ENCODE measurements around the gene SHISA7. TPM values are rescaled to one million over a fixed set of nuclear protein-coding genes. Genes with fewer than 3 reads are reported as not detected.

Gene SHISA7
- total and polyA plus RNA-seq, 7 donors, result 0.04 to 0.41 (median 0.32) TPM; not detected in 3

DNA sequence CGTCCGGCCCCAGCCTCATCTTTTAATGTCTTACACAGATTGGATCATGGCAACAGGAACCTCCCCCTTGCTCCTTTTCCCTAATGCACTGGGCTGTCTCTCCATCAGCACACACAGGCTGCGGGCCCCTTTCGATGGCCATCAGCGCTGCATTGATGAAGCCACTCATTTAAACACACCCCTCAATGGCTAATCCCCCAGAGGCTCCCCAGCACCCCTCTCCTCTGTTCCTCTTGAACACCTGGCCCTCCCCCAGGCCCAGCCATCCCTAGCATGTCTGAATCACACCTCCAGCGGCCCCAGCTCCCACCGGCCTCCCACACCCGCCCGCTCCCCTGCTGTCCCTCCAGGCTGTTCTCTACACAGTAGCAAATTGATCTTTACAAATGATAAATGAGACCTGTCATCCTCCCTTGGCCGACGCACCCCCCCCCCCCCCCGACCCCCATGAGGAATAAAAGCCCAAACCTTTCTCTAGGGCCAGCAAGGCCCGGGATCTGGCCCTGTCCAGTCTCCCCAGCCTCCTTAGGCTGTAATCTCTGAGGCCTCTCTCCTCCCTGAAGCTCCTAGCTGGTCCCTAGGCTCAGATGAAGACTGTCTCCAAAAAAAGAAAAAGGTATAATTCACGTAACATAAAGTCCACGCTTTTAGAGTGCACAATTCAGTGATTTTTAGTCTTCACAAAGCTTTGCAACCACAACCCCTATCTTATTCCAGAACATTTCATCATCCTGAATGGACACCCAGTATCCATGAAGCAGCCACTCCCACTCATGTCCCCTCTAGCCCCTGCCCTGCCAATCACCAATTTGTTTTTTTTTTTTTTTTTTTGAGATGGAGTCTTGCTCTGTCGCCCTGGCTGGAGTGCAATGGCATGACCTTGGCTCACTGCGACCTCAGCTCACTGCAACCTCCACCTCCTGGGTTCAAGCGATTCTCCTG, 50.0 kb downstream of the SHISA7 start:
- Histone ChIP-seq H3K4me3 (no peak overlapping the region), H3K27ac (no peak overlapping the region), H3K9me3 (no peaks in the 10 kb centered on the region), H3K36me3 (peaks cover 9 to 30% (median 9%) of the 10 kb centered on the region in 4 donors), H3K4me1 (peaks cover 0 to 23% (median 20%) of the 10 kb centered on the region in 4 donors), H3K27me3 (no peaks in the 10 kb centered on the region)
- TF ChIP-seq EP300 (IDR thresholded peaks at IDR 0.05), result no peak
- no peak for TF ChIP-seq POLR2AphosphoS5 (IDR thresholded peaks at IDR 0.05)
- TF ChIP-seq CTCF (IDR thresholded peaks at IDR 0.05), result no peak
- no peak for TF ChIP-seq POLR2A (IDR thresholded peaks at IDR 0.05)
- 79 to 88% methylated on average over 18 of the region's 18 CpGs for WGBS, 2 donors
- DNase-seq, result no peak
- intact Hi-C loops (cut with DNase I), result no loop called here

DNA sequence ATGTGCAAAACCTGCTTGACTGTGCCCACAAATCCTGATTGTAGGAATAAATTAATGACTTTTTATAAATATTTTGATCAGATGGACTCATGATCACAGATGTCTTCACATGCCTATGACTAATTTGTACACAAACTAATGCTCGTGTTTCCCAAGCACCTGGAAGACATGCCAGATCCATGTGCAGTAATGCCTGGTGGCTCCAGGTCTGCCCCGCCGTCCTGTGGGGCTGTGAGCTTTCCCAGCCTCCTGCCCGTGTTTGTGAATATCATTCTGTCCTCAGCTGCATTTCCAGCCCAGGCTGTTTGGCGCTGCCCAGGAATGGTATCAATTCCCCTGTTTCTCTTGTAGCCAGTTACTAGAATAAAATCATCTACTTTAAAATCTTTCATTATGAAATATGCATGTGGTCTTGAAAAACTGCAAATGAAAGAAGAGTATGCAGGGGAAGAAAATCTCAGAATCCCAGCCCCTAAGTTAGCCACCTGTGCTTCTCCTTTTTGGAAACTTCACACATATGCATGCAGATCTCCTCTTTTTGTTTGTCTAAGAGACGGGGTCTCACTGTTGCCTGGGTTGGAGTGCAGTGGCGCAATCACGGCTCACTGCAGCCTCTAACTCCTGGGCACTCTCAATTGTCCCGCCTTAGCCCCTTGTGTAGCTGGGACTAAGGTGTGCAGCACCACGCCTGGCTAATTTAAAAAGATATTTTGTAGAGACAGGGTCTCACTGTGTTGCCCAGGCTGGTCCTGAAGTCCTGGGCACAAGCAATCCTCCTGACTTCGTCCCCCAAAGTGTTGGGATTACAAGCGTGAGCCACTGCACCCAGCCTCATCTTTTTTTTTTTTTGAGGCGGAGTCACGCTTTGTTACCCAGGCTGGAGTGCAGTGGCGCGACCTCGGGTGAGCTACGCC, 51.1 kb downstream of the SHISA7 start:
- no peak for DNase-seq
- Histone ChIP-seq H3K4me3 (no peak overlapping the region), H3K4me1 (peaks cover 0 to 34% (median 31%) of the 10 kb centered on the region in 4 donors), H3K9me3 (no peaks in the 10 kb centered on the region), H3K27me3 (no peaks in the 10 kb centered on the region), H3K36me3 (peaks cover 16 to 38% (median 18%) of the 10 kb centered on the region in 4 donors), H3K27ac (no peak overlapping the region)
- WGBS, 2 donors, result 85 to 87% methylated on average over 18 of the region's 18 CpGs
- no peak for TF ChIP-seq POLR2AphosphoS5 (IDR thresholded peaks at IDR 0.05)
- TF ChIP-seq EP300 (IDR thresholded peaks at IDR 0.05), result no peak
- intact Hi-C loops (cut with DNase I), result no loop called here

GRCh38 chr19:55391191-55391670, 51.9 kb downstream of the SHISA7 start:
- no peak for TF ChIP-seq CTCF (IDR thresholded peaks at IDR 0.05)
- no peak for TF ChIP-seq POLR2AphosphoS5 (IDR thresholded peaks at IDR 0.05)
- TF ChIP-seq EP300 (IDR thresholded peaks at IDR 0.05), result no peak
- TF ChIP-seq POLR2A (IDR thresholded peaks at IDR 0.05), result no peak
- Histone ChIP-seq H3K27ac (peak overlapping the region in 1 of 4 donors; percentile 11), H3K36me3 (peaks cover 17 to 38% (median 18%) of the 10 kb centered on the region in 4 donors), H3K9me3 (no peaks in the 10 kb centered on the region), H3K27me3 (no peaks in the 10 kb centered on the region), H3K4me3 (no peak overlapping the region), H3K4me1 (peaks cover 0 to 42% (median 37%) of the 10 kb centered on the region in 4 donors)
- 84 to 86% methylated on average over 12 of the region's 12 CpGs for WGBS, 2 donors
- no peak for DNase-seq
- intact Hi-C loops (cut with DNase I), result no loop called here

DNA sequence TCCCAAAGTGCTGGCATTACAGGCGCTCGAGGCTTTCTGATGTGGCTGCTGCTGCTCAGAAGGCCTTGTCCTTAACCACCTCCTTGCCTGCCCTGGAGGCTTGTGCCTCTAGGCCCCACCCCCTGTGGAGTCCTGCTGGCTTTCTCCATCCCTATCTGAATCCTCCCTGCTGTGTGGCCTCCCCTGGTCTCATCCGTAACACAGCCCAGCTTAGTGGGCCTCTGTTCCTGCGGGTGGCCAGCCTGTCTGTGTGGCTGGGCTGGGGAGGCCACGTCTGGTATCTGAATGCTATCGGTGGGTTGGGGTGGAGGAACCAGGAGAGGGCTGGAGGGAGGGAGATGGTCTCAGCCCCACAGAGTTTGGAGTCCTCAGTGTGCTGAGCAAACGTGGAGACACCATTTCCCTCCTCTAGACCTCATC, 52.6 kb downstream of the SHISA7 start:
- H3K27ac ChIP-seq, result peak overlapping the region in 1 of 4 donors; percentile 11
- H3K27me3 ChIP-seq, result no peaks in the 10 kb centered on the region
- 77 to 82% methylated on average over 7 of the region's 7 CpGs for WGBS, 2 donors
- H3K4me3 ChIP-seq, result no peak overlapping the region
- no peak for DNase-seq
- no peaks in the 10 kb centered on the region for H3K9me3 ChIP-seq
- peaks cover 17 to 38% (median 18%) of the 10 kb centered on the region in 4 donors for H3K36me3 ChIP-seq
- intact Hi-C loops (cut with DNase I), result no loop called here
- TF ChIP-seq CTCF (IDR thresholded peaks at IDR 0.05), result no peak
- TF ChIP-seq POLR2AphosphoS5 (IDR thresholded peaks at IDR 0.05), result no peak
- TF ChIP-seq POLR2A (IDR thresholded peaks at IDR 0.05), result no peak
- TF ChIP-seq EP300 (IDR thresholded peaks at IDR 0.05), result no peak
- peaks cover 0 to 43% (median 37%) of the 10 kb centered on the region in 4 donors for H3K4me1 ChIP-seq
